H1 (cell line): ENCODE data around the gene WBP11. TPM values are rescaled to one million over a fixed set of nuclear protein-coding genes. Genes with fewer than 3 reads are reported as not detected.

ENCODE experiments used
- BACH1 ChIP-seq: IDR thresholded peaks from 2 replicates; pipeline ENCODE4 v1.6.1; 2012; ENCODE audit warnings: low read length, improper control_type of control experiment
- CEBPB ChIP-seq: IDR thresholded peaks from 2 replicates; pipeline ENCODE4 v1.6.1; 2012; ENCODE audit warnings: low read depth, low read length
- CTBP2 ChIP-seq: IDR thresholded peaks from 2 replicates; pipeline ENCODE4 v1.7.0; 2011; ENCODE audit warnings: borderline replicate concordance, mild to moderate bottlenecking, moderate library complexity, mixed read lengths, low read length; ENCODE audit not compliant: insufficient read depth, insufficient read length
- HDAC6 ChIP-seq: IDR thresholded peaks from one replicate; pipeline ENCODE4 v1.7.1; 2012; ENCODE audit warnings: low read depth, mild to moderate bottlenecking, inconsistent platforms, low read length, moderate library complexity
- KDM4A ChIP-seq: IDR thresholded peaks from one replicate; pipeline ENCODE4 v1.7.1; 2012; ENCODE audit warnings: low read depth, mild to moderate bottlenecking, moderate library complexity, low read length, inconsistent platforms; ENCODE audit not compliant: severe bottlenecking
- RXRA ChIP-seq: IDR thresholded peaks from 2 replicates; pipeline ENCODE4 v1.6.1; 2011; ENCODE audit warnings: low read depth, mild to moderate bottlenecking, low read length, moderate library complexity; ENCODE audit not compliant: insufficient read depth
- SAP30 ChIP-seq: fragments of 300-600 bp; sonication (generic); IDR thresholded peaks from 2 replicates; pipeline ENCODE4 v1.7.1; 2012; ENCODE audit warnings: low read length, moderate library complexity, mild to moderate bottlenecking, inconsistent platforms; ENCODE audit not compliant: insufficient read depth, insufficient replicate concordance
- SRF ChIP-seq: IDR thresholded peaks from 2 replicates; pipeline ENCODE4 v1.6.1; 2011; ENCODE audit warnings: mild to moderate bottlenecking, low read depth, low read length, moderate library complexity
- polyA plus RNA-seq, 7 experiments: library from polyadenylated mRNA; depleted of rRNA in 3 of 7; stranded (reverse) in 5 of 7; unstranded in 2 of 7; fragments of >200 nt in 5 of 7; fragments of 200-250 nt in 2 of 7; gene quantifications; 1 replicate in 5 of 7; 2 replicates in 1 of 7; 4 replicates in 1 of 7; pipeline versions ENCODE4 v1.2.1 to v1.2.3, GENCODE V29; 2011 to 2013; ENCODE audit warnings: missing spikeins in 2 of 7, mixed read lengths in 2 of 7
- total RNA-seq: library from RNA; stranded (reverse); fragmentation: NEBNext Ultra II Directional; extraction: Animal tissue kit (Norgen Biotek cat#: 25700); gene quantifications from 2 replicates; pipeline ENCODE4 v1.2.1, GENCODE V29; 2021
- TF ChIP-seq, protein P1 (sequence below): IDR thresholded peaks from 2 replicates; pipeline ENCODE4 v1.6.1; 2012; ENCODE audit warnings: inconsistent platforms
- TF ChIP-seq, protein P2 (sequence below), 3 experiments: IDR thresholded peaks; 1 replicate in 2 of 3; 2 replicates in 1 of 3; pipeline versions ENCODE4 v1.5.1 to v1.6.1; 2011; ENCODE audit warnings: low read length in 3 of 3, mild to moderate bottlenecking in 3 of 3, inconsistent platforms in 2 of 3, low read depth in 1 of 3, moderate library complexity in 1 of 3; ENCODE audit not compliant: insufficient read depth in 1 of 3; ENCODE audit errors: control extremely low read depth in 1 of 3

WBP11 gene
- total and polyA plus RNA-seq, 2 of the 8 experiments (the other 6 are each of a cell fraction or from before 2014, with no cell fraction given) = 22.1 to 134 TPM

DNA sequence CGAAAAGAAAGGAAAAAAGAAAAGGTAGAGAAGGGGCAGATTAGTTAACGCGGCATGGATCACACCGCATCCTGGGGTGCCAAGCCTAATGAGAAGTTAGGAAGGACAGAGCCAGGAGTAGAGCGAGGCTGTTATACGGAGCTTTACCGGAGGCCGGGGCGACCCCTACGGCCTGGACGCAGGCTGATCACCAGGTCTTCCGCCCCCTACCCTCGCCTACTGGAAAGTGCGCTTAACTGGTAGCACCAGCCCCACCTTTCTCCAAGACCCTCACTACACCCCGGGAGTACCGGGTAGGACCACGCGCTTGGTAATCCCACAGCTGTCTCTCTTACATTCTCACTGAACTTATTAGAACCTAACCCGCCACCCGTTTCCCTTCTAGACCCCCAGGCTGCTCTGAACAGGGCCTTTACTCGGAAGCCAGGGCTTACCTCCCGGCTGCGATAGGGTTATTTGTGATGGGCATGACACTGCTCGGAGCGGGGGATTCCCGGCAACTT is 33.8 kb downstream of the WBP11 start (continued):
- TF ChIP-seq SAP30 (peak; percentile 34), CTBP2 (peak; percentile 32), HDAC6 (no peak), CEBPB (no peak), SRF (no peak), RXRA (no peak), BACH1 (no peak; the same call in 1 of the 2 replicates), KDM4A (peak; percentile 21)
- TF ChIP-seq, protein P1, sequence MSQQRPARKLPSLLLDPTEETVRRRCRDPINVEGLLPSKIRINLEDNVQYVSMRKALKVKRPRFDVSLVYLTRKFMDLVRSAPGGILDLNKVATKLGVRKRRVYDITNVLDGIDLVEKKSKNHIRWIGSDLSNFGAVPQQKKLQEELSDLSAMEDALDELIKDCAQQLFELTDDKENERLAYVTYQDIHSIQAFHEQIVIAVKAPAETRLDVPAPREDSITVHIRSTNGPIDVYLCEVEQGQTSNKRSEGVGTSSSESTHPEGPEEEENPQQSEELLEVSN = no peak
- TF ChIP-seq, protein P2, sequence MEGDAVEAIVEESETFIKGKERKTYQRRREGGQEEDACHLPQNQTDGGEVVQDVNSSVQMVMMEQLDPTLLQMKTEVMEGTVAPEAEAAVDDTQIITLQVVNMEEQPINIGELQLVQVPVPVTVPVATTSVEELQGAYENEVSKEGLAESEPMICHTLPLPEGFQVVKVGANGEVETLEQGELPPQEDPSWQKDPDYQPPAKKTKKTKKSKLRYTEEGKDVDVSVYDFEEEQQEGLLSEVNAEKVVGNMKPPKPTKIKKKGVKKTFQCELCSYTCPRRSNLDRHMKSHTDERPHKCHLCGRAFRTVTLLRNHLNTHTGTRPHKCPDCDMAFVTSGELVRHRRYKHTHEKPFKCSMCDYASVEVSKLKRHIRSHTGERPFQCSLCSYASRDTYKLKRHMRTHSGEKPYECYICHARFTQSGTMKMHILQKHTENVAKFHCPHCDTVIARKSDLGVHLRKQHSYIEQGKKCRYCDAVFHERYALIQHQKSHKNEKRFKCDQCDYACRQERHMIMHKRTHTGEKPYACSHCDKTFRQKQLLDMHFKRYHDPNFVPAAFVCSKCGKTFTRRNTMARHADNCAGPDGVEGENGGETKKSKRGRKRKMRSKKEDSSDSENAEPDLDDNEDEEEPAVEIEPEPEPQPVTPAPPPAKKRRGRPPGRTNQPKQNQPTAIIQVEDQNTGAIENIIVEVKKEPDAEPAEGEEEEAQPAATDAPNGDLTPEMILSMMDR (IDR thresholded peaks at IDR 0.05; ENCODE audit: control extremely low read depth in 1 of 3, insufficient read depth in 1 of 3, low read depth in 1 of 3, low read length in 3 of 3) = peak; percentile 70 to 93 (median 74)
